H1 (cell line): ENCODE measurements around the gene CIAO2A. TPM values are rescaled to one million over a fixed set of nuclear protein-coding genes. Genes with fewer than 3 reads are reported as not detected.

Source experiments
- CTCF ChIA-PET: fragments of 300-600 bp; sonication (Branson Sonifier 250); formaldehyde crosslinking; loops from one replicate; lab custom pipeline; 2021; ENCODE audit not compliant: partially characterized antibody; lab: Charles Lee
- POLR2A ChIA-PET: fragments of 300-600 bp; sonication (Branson Sonifier 250); formaldehyde crosslinking; loops from one replicate; lab custom pipeline; 2021; ENCODE audit warnings: inconsistent platforms; ENCODE audit not compliant: partially characterized antibody; lab: Charles Lee
- DNase-seq, 2 experiments: peaks; one replicate each; pipeline versions ENCODE4 v3.0.0 to v3.0.0-alpha.2; 2010 to 2022; ENCODE audit warnings: low spot score in 2 of 2, low read depth in 1 of 2, mixed read lengths in 1 of 2
- FAIRE-seq: peaks from 2 replicates; lab custom pipeline; 2011; peaks lifted over from hg19 to GRCh38; lab: Jason Lieb, UNC
- H2AFZ ChIP-seq: 2 replicates; pipeline ENCODE4 v1.8.1; 2012; ENCODE audit warnings: low read length, inconsistent platforms
- H2AK5ac ChIP-seq: 2 replicates; pipeline ENCODE4 v1.6.1; 2013; ENCODE audit warnings: low read depth, low read length
- H2BK120ac ChIP-seq: replicated peaks from 2 replicates; pipeline ENCODE3; 2013; ENCODE audit warnings: low read depth, low read length, inconsistent platforms
- H2BK12ac ChIP-seq: 2 replicates; pipeline ENCODE4 v1.6.1; 2013; ENCODE audit warnings: low read depth, low read length
- H2BK15ac ChIP-seq: 2 replicates; pipeline ENCODE4 v1.6.1; 2013; ENCODE audit warnings: low read length
- H2BK20ac ChIP-seq: 2 replicates; pipeline ENCODE4 v1.6.1; 2013; ENCODE audit warnings: low read length
- H2BK5ac ChIP-seq: 2 replicates; pipeline ENCODE4 v1.6.1; 2013; ENCODE audit warnings: low read depth, low read length
- H3K14ac ChIP-seq: 2 replicates; pipeline ENCODE4 v1.6.1; 2013; ENCODE audit warnings: inconsistent platforms; ENCODE audit not compliant: insufficient read length
- H3K18ac ChIP-seq: 2 replicates; pipeline ENCODE4 v1.6.1; 2013; ENCODE audit warnings: low read length; ENCODE audit errors: extremely low read depth
- H3K23ac ChIP-seq: 2 replicates; pipeline ENCODE4 v1.6.1; 2013; ENCODE audit warnings: inconsistent platforms; ENCODE audit not compliant: insufficient read length
- H3K23me2 ChIP-seq: 2 replicates; pipeline ENCODE4 v1.6.1; 2013; ENCODE audit warnings: low read depth, low read length
- H3K27ac ChIP-seq: 2 replicates; pipeline ENCODE4 v1.6.1; 2011; ENCODE audit warnings: low read depth, low read length, inconsistent platforms
- H3K27me3 ChIP-seq, 4 experiments: replicated peaks in 1 of 4; 1 replicate in 1 of 4; 2 replicates in 3 of 4; pipeline versions ENCODE4 v1.6.1 to v1.8.1; 2011 to 2013; ENCODE audit warnings: low read length in 3 of 4, mild to moderate bottlenecking in 3 of 4, inconsistent platforms in 2 of 4, mixed read lengths in 2 of 4, moderate library complexity in 1 of 4; ENCODE audit not compliant: control insufficient read depth in 3 of 4, insufficient read depth in 3 of 4; ENCODE audit errors: extremely low read depth in 1 of 4
- H3K36me3 ChIP-seq, 4 experiments: 2 replicates each; pipeline versions ENCODE4 v1.6.1 to v1.8.1; 2011 to 2013; ENCODE audit warnings: mild to moderate bottlenecking in 4 of 4, low read length in 3 of 4, moderate library complexity in 2 of 4, control low read depth in 1 of 4, inconsistent platforms in 1 of 4; ENCODE audit not compliant: insufficient read depth in 4 of 4, control insufficient read depth in 2 of 4
- H3K4ac ChIP-seq: replicated peaks from 2 replicates; pipeline ENCODE3; 2013; ENCODE audit warnings: low read length, low read depth, mixed read lengths, inconsistent platforms; ENCODE audit not compliant: insufficient read length
- H3K4me1 ChIP-seq, 4 experiments: replicated peaks in 1 of 4; 1 replicate in 1 of 4; 2 replicates in 3 of 4; pipeline versions ENCODE4 v1.6.1 to v1.8.1; 2011 to 2013; ENCODE audit warnings: low read length in 3 of 4, inconsistent platforms in 2 of 4, mixed read lengths in 1 of 4; ENCODE audit not compliant: insufficient read depth in 4 of 4, control insufficient read depth in 3 of 4
- H3K4me2 ChIP-seq, 2 experiments: 2 replicates each; pipeline versions ENCODE4 v1.6.1 to v1.8.1; 2011 to 2013; ENCODE audit warnings: low read depth in 2 of 2, low read length in 2 of 2, control low read depth in 1 of 2, inconsistent platforms in 1 of 2, mild to moderate bottlenecking in 1 of 2; ENCODE audit not compliant: insufficient read depth in 1 of 2
- H3K4me3 ChIP-seq, 4 experiments: fragments of 200-600, 300-600 bp in 1 of 4; sonication (generic), shearing (Covaris generic), sonication (Bioruptor Twin) in 1 of 4; 2 replicates each; pipeline versions ENCODE4 v1.5.1 to v1.8.1; 2011 to 2016; ENCODE audit warnings: low read length in 4 of 4, low read depth in 3 of 4, control low read depth in 2 of 4, inconsistent platforms in 2 of 4, mild to moderate bottlenecking in 2 of 4, mixed read lengths in 1 of 4, moderate library complexity in 1 of 4; ENCODE audit not compliant: insufficient read depth in 2 of 4; ENCODE audit errors: extremely low read depth in 1 of 4
- H3K56ac ChIP-seq: replicated peaks from 2 replicates; pipeline ENCODE3; 2013; ENCODE audit warnings: low read depth, mild to moderate bottlenecking, mixed read lengths, low read length, inconsistent platforms; ENCODE audit not compliant: insufficient read length
- H3K79me1 ChIP-seq: 2 replicates; pipeline ENCODE4 v1.6.1; 2013; ENCODE audit warnings: low read depth, low read length, control low read depth
- H3K79me2 ChIP-seq, 2 experiments: 2 replicates each; pipeline versions ENCODE4 v1.6.1 to v1.8.1; 2012 to 2013; ENCODE audit warnings: low read length in 2 of 2, mild to moderate bottlenecking in 2 of 2, inconsistent platforms in 1 of 2; ENCODE audit not compliant: insufficient read depth in 2 of 2, control insufficient read depth in 1 of 2
- H3K9ac ChIP-seq, 4 experiments: replicated peaks in 1 of 4; 1 replicate in 1 of 4; 2 replicates in 3 of 4; pipeline versions ENCODE4 v1.6.1 to v1.8.1; 2011 to 2013; ENCODE audit warnings: low read depth in 3 of 4, low read length in 3 of 4, control low read depth in 2 of 4, mild to moderate bottlenecking in 2 of 4, moderate library complexity in 2 of 4, inconsistent platforms in 1 of 4; ENCODE audit errors: extremely low read depth in 1 of 4
- H3K9me3 ChIP-seq, 2 experiments: 2 replicates each; pipeline versions ENCODE4 v1.6.1 to v1.8.1; 2012 to 2013; ENCODE audit warnings: mild to moderate bottlenecking in 2 of 2, moderate library complexity in 2 of 2, control low read depth in 1 of 2, inconsistent platforms in 1 of 2, low read depth in 1 of 2, low read length in 1 of 2, mixed read lengths in 1 of 2; ENCODE audit not compliant: insufficient read depth in 2 of 2
- H4K20me1 ChIP-seq, 2 experiments: replicated peaks in 1 of 2; 2 replicates each; pipeline versions ENCODE3 to v1.8.1; 2011 to 2013; ENCODE audit warnings: inconsistent platforms in 2 of 2, low read length in 2 of 2, mild to moderate bottlenecking in 1 of 2; ENCODE audit not compliant: insufficient read depth in 2 of 2, control insufficient read depth in 1 of 2
- H4K5ac ChIP-seq: 2 replicates; pipeline ENCODE4 v1.6.1; 2013; ENCODE audit warnings: low read length, low read depth, mixed read lengths, inconsistent platforms; ENCODE audit not compliant: insufficient read length
- H4K8ac ChIP-seq: 2 replicates; pipeline ENCODE4 v1.8.0; 2013; ENCODE audit warnings: mild to moderate bottlenecking, moderate library complexity, low read length, inconsistent platforms; ENCODE audit not compliant: insufficient read depth; ENCODE audit errors: extremely low read depth
- H4K91ac ChIP-seq: replicated peaks from 2 replicates; pipeline ENCODE3; 2013; ENCODE audit warnings: low read length, mixed read lengths, inconsistent platforms; ENCODE audit not compliant: insufficient read length
- GABPA ChIP-seq: IDR thresholded peaks from 2 replicates; pipeline ENCODE4 v1.6.1; 2011; ENCODE audit warnings: mild to moderate bottlenecking, low read length, moderate library complexity, borderline replicate concordance; ENCODE audit not compliant: insufficient read depth
- GTF2F1 ChIP-seq: IDR thresholded peaks from 2 replicates; pipeline ENCODE4 v1.6.1; 2012; ENCODE audit warnings: low read depth, low read length, improper control_type of control experiment, borderline replicate concordance
- JUND ChIP-seq: IDR thresholded peaks from 2 replicates; pipeline ENCODE4 v1.6.1; 2011; ENCODE audit warnings: mild to moderate bottlenecking, improper control_type of control experiment, low read length
- NRF1 ChIP-seq: IDR thresholded peaks from 2 replicates; pipeline ENCODE4 v1.6.1; 2011; ENCODE audit warnings: mild to moderate bottlenecking, low read depth, low read length, improper control_type of control experiment
- RBBP5 ChIP-seq: IDR thresholded peaks from 2 replicates; pipeline ENCODE4 v1.7.1; 2012; ENCODE audit warnings: low read depth, mild to moderate bottlenecking, inconsistent platforms, low read length, moderate library complexity, borderline replicate concordance
- TAF1 ChIP-seq: IDR thresholded peaks from 2 replicates; pipeline ENCODE4 v1.6.1; 2011; ENCODE audit warnings: mild to moderate bottlenecking, low read depth, low read length
- WGBS, 2 experiments: shearing (Covaris generic) in 1 of 2; methylation state at CpG; one replicate each; pipeline versions ENCODE4 v1.1.6 to v1.1.7; 2013 to 2015; ENCODE audit warnings: low lambda C conversion rate in 2 of 2, mixed read lengths in 2 of 2, inconsistent platforms in 1 of 2, low coverage in 1 of 2, missing lambda C conversion rate in 1 of 2; ENCODE audit not compliant: insufficient replicate concordance in 2 of 2, insufficient coverage in 1 of 2, insufficient read length in 1 of 2; ENCODE audit errors: extremely low coverage in 1 of 2, missing lambda C conversion rate in 1 of 2; 5-methylcytosine and 5-hydroxymethylcytosine counted together
- polyA plus RNA-seq, 7 experiments: library from polyadenylated mRNA; depleted of rRNA in 3 of 7; stranded (reverse) in 5 of 7; unstranded in 2 of 7; fragments of >200 nt in 5 of 7; fragments of 200-250 nt in 2 of 7; gene quantifications; 1 replicate in 5 of 7; 2 replicates in 1 of 7; 4 replicates in 1 of 7; pipeline versions ENCODE4 v1.2.1 to v1.2.3, GENCODE V29; 2011 to 2013; ENCODE audit warnings: missing spikeins in 2 of 7, mixed read lengths in 2 of 7
- total RNA-seq: library from RNA; stranded (reverse); fragmentation: NEBNext Ultra II Directional; extraction: Animal tissue kit (Norgen Biotek cat#: 25700); gene quantifications from 2 replicates; pipeline ENCODE4 v1.2.1, GENCODE V29; 2021
- TF ChIP-seq, protein P1 (sequence below): IDR thresholded peaks from 2 replicates; pipeline ENCODE4 v1.6.1; 2012; ENCODE audit warnings: low read length, inconsistent platforms
- TF ChIP-seq, protein P2 (sequence below), 3 experiments: IDR thresholded peaks; 1 replicate in 2 of 3; 2 replicates in 1 of 3; pipeline versions ENCODE4 v1.5.1 to v1.6.1; 2011; ENCODE audit warnings: low read length in 3 of 3, mild to moderate bottlenecking in 3 of 3, inconsistent platforms in 2 of 3, low read depth in 1 of 3, moderate library complexity in 1 of 3; ENCODE audit not compliant: insufficient read depth in 1 of 3; ENCODE audit errors: control extremely low read depth in 1 of 3

The CIAO2A gene
- total and polyA plus RNA-seq, 2 of the 8 experiments (the other 6 are each of a cell fraction or from before 2014, with no cell fraction given), result 76.4 to 86.5 TPM

DNA sequence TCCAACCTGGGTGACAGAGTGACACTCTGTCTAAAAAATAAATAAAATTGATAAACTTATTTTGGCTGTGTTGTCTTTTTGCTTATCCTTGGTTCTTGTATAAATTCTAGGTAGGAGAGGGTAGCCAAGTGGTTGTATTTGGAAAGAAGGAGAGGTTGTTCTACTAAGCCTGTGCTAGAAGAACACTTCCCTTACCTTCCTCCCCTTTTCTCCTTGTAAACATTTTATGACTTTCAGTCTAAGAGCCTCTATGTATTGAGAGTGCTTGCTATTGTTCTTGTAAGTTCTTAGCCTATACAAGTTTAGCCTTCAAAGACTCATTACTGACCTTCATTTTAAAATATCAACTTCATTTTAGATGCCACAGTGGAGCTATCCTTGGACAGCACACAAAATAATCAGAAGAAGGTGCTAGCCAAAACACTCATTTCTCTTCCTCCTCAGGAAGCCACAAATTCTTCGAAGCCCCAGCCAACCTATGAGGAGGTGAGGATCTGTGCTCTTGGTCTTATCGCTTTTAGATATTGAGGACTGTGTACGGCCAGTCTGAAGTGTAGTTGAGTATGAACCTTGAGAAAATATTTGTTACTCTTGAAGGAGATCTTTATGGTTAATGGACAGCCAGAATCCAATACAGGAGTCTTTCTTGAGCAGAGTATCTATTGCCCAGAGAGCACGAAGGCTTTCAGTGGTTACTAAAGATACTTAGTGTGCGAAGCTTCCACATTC is 24.3 kb upstream of the CIAO2A start:
- H3K18ac ChIP-seq, result no peak overlapping the region
- WGBS, 2 experiments, result 92% methylated on average over 5 of the region's 5 CpGs; no CpG with 5 or more reads in 1 of the 2 experiments
- no peak overlapping the region for H3K4me2 ChIP-seq
- no peak overlapping the region for H2BK5ac ChIP-seq
- no peaks in the 10 kb centered on the region for H3K27me3 ChIP-seq
- H4K5ac ChIP-seq, result no peak overlapping the region
- no peak overlapping the region for H2AK5ac ChIP-seq
- no peak overlapping the region for H3K23ac ChIP-seq
- peaks cover 2 to 42% (median 10%) of the 10 kb centered on the region in 4 experiments; a peak in 6 of 8 replicates for H3K36me3 ChIP-seq
- H2BK15ac ChIP-seq, result no peak overlapping the region
- no peak overlapping the region for H3K56ac ChIP-seq
- no peaks in the 10 kb centered on the region for H3K23me2 ChIP-seq
- H2AFZ ChIP-seq, result no peak overlapping the region
- no peak overlapping the region for H2BK20ac ChIP-seq
- H4K20me1 ChIP-seq, result peaks cover 0 to 3% of the 10 kb centered on the region in 2 experiments
- H3K4ac ChIP-seq, result no peak overlapping the region
- DNase-seq, result no peak
- no peaks in the 10 kb centered on the region; the same call in 1 of the 2 replicates for H3K79me1 ChIP-seq
- no peak overlapping the region for H3K9ac ChIP-seq
- H3K14ac ChIP-seq, result no peak overlapping the region
- H4K8ac ChIP-seq, result no peak overlapping the region
- CTCF ChIA-PET, result interaction anchor here (1.7 to 2.2 kb wide), 3 partner anchors 16 to 36 kb away, joined by 3 to 5 read pairs (median 4); no protein-coding TSS in a partner anchor
- H3K27ac ChIP-seq, result no peak overlapping the region
- no peaks in the 10 kb centered on the region for H3K79me2 ChIP-seq
- H3K4me1 ChIP-seq, result no peaks in the 10 kb centered on the region
- POLR2A ChIA-PET, result interaction anchor here (1.3 kb wide), 1 partner anchor 24 kb away, joined by 3 read pairs; the partner anchor contains the start of gene CIAO2A
- H3K9me3 ChIP-seq, result no peaks in the 10 kb centered on the region
- H3K4me3 ChIP-seq, result no peak overlapping the region
- no peak overlapping the region for H4K91ac ChIP-seq
- H2BK120ac ChIP-seq, result no peak overlapping the region
- no peak for FAIRE-seq
- H2BK12ac ChIP-seq, result no peak overlapping the region
- TF ChIP-seq RBBP5 (no peak), TAF1 (no peak), GTF2F1 (no peak), JUND (no peak), NRF1 (no peak), GABPA (no peak)
- TF ChIP-seq, protein P1, sequence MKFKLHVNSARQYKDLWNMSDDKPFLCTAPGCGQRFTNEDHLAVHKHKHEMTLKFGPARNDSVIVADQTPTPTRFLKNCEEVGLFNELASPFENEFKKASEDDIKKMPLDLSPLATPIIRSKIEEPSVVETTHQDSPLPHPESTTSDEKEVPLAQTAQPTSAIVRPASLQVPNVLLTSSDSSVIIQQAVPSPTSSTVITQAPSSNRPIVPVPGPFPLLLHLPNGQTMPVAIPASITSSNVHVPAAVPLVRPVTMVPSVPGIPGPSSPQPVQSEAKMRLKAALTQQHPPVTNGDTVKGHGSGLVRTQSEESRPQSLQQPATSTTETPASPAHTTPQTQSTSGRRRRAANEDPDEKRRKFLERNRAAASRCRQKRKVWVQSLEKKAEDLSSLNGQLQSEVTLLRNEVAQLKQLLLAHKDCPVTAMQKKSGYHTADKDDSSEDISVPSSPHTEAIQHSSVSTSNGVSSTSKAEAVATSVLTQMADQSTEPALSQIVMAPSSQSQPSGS, result no peak
- TF ChIP-seq, protein P2, sequence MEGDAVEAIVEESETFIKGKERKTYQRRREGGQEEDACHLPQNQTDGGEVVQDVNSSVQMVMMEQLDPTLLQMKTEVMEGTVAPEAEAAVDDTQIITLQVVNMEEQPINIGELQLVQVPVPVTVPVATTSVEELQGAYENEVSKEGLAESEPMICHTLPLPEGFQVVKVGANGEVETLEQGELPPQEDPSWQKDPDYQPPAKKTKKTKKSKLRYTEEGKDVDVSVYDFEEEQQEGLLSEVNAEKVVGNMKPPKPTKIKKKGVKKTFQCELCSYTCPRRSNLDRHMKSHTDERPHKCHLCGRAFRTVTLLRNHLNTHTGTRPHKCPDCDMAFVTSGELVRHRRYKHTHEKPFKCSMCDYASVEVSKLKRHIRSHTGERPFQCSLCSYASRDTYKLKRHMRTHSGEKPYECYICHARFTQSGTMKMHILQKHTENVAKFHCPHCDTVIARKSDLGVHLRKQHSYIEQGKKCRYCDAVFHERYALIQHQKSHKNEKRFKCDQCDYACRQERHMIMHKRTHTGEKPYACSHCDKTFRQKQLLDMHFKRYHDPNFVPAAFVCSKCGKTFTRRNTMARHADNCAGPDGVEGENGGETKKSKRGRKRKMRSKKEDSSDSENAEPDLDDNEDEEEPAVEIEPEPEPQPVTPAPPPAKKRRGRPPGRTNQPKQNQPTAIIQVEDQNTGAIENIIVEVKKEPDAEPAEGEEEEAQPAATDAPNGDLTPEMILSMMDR (IDR thresholded peaks at IDR 0.05; ENCODE audit: control extremely low read depth in 1 of 3, insufficient read depth in 1 of 3, low read depth in 1 of 3, low read length in 3 of 3), result no peak
